Stimulated activated CD4-positive, alpha-beta T cell treated with anti-CD3 and anti-CD28 coated beads, TNF-alpha, amount 100 ng/mL, for 1 hour (primary cell): Measurements from ENCODE around the gene CD59.
"Not testable (repeated sequence)": the region's sequence is repeated elsewhere in the genome, so short reads cannot be mapped to it uniquely, and the experiment has no call there.

Experiments
- DNase-seq, 3 donors: peaks; one replicate each; pipeline ENCODE4 v3.0.0-alpha.2; 2020; ENCODE audit warnings: low read depth in 3 of 3, low spot score in 1 of 3

Gene CD59

DNA sequence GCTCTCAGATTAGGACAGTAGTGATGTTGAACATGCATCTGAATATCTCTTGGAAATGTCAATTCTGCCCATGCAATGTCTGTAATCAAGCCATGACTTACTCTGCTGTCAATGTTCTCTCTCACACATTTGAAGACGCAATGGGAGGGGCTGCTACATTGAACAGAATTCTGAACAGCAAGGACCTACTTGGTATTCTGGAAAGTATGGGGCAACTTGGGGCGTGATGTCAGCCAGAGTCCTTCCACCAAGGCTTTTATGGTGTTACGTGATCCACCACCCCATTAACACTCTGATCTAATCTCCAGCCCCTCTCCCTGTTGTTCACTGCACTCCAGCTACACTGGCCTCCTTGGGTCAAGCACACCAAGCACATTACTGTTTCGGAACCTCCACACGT lies 7.1 kb upstream of the CD59 start:
- no peak for DNase-seq

DNA sequence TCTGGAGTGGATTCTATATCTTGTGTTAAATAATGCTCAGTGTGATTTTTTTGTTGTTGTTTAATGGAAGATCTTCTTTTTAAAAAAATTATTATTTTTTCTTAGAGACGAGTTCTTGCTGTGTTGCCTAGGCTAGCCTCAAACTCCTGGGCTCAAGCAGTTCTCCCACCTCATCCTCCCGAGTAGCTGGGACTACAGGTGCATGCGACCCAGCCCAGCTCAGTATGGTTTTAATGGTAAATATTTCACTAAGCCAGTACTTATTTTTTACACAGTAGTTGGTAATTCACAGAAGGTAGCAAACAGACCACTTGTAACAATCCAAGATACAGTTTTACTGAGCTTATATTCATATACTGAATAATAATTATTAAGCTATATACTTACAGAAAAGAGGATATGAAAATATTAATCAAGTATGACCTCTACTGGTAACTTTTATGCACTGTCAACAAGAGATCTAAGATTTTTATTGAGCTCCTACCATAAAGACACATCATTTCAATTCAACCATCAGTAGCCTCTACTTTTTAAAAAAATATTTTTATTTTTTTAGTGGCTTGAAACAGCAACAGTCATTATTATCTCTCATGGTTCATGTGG lies 6.1 kb upstream of the CD59 start:
- no peak for DNase-seq

DNA sequence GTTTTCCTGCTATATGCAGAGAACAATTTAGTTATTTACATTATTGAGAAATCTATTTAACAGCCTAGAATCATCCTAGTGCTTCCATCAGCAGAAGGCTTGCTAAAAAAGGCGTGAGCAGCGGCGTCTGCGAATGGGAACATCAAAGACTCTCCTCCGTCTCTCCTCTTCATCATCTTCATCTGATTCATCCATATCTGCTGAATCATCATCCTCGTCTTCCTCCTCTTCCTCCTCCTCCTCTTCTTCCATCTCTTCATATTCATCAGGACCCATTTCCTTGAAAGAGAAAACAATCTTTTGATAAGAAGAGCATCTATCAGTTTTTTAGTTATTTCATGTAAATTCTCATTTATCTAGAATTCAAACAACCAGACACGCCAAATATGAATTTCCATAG lies 5.6 kb upstream of the CD59 start:
- no peak for DNase-seq

DNA sequence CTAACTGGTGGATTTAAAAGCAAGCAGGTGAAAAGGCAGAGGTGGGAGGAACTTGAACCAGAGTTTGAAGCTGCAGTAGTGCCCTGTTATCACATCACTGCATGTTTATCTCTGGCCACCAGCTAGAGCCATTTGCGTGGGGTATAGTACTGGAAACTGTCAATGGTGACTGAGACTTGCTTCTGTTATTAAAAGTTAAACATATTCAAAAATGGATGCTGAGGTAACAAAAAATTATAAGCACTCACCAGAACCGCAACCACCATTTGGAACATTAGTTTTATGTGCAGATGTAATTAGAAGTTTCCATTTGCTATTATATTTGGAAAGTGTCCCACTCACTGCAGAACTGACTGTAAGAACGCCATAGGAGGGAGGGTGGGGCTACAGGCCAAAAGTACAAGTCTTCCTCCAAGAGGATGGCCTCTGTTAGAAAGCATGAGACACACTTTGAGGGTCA lies 1.2 kb upstream of the CD59 start:
- DNase-seq = no peak

DNA sequence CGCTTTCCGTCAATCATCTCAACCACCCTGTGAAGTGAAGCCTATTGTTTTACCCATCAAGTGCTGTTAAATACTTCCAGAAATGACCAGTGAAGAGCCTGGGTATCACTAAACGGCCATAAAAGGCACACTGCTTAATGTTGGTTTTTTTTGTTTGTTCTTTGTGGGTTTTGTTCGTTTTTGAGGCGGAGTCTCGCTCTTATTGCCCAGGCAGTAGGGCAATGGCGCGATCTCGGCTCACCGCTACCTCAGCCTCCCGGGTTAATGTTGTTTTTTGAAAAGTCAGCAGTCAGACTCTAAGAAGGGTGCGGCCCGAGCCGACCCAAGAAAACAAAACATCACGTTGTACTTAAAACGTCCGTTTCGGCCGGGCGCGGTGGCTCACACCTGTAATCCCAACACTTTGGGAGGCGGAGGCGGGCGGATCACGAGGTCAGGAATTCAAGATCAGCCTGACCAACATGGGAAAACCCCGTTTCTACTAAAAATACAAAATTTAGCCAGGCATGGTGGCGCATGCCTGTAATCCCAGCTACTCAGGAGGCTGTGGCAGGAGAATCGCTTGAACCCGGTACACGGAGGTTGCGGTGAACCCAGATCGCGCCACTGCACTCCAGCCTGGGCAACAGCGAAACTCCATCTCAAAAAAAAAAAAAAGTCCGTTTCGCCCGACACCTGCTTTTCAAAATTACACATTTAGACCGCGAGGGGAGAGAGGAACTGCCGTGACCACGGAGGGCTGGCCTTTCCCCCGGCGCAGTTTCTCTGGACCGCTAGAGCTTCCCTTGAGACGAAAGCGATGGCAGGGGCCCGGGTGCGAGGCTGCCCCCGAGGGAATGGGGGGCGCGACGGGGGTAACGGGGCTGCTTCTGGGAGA lies 714 bp downstream of the CD59 start:
- peak in 1 of 3 donors; percentile 16 for DNase-seq

DNA sequence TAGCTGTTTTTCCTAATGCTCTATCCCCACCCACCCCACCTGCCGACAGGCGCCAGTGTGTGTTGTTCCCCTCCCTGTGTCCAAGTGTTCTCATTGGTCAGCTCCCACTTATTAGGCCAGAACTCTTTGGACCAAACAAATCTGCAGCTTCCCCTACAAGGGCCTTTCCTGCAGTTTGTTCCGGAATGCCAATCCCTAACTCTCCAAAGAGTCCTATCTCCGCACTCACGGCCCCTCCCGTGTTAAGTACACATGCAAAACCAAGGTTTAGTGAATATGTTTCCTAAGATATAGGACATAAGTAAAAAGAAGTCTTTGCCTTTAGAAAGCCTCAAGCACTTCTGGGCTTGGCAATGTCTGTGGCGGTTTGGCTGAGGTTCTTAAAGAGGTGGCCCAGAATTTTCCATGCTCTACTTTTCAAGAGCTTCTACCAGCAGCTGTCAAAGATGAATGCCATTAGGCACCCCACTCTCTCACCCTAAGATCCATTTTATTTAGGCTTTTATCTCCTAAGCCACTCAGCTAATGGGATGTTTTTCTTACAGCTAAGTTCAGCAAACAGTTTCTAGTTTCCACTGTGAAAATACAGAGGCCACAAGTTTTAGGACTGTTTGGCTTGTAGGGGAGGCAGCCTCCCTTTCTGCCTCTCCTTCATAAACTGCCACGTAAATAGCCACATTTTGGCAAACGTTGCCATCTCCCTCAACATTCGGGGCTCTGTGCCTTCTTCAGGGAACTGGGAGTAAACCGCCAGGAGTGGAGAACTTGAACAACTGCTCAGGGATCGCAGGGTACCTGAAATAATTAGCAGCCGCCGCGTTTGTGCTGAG lies 1.6 kb downstream of the CD59 start:
- no peak for DNase-seq

DNA sequence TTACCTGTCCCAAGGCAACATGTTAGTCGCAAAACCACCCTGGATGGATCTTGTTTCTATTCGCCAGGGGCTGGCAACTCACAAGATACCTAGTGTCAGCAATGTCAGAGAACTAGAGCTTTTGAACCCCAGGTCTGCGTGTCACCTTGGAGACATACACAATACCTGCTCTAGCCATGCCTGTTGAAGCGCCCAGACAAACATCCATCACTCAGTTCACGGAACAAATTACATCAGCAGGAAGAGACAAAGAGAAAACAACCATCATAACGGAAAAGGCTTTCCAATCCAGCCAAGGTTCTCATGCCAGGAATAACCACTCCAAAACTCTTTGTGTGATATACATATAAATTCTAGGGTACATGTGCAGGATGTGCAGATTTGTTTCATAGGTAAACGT lies 2.2 kb downstream of the CD59 start:
- DNase-seq = no peak

DNA sequence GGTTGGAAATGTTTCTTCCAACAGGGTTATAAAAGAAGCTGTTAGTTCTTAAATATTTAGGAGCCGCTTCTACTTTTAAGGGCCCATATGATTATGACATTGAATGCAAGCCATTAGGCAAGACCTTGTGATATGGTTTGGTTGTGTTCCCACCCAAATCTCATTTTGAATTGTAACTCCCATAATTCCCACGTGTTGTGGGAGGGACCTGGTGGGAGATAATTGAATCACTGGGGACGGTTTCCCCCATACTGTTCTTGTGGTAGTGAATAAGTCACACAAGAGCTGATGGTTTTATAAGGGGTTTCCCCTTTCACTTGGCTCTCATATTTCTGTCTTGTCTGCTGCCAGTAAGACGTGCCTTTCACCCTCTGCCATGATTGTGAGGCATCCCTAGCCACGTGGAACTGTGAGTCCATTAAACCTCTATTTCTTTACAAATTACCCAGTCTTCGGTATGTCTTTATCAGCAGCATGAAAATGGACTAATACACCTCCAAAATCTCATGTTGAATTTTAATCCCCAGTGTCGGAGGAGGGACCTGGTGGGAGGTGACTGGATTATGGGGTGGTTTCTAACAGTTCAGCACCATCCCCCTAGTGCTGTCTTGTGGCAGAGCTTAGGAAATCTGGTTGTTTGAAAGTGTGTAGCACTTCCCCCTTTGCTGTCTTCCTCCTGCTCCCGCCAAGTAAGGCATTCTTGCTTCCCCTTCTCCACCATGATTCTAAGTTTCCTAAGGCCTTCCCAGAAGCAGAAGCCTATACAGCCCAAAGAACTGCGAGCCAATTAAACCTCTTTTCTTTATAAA lies 4.3 kb downstream of the CD59 start:
- no peak for DNase-seq

DNA sequence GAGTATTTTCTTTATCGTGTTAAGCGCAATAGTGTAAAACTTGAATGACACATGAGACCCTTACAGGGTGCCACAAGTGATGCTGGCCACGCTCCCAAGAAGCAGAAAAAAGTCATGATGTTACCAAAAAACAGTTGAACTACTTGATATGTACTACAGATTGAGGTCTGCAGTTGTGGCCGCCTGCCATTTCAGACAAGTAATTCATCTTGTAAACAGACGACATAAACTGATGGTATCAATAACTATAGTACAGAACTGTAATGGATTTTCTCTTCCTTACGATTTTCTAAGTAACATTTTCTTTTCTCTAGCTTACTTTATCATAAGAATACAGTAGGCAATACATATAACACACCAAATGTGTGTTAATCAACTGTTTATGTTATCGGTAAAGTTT lies 5.5 kb downstream of the CD59 start:
- no peak for DNase-seq

DNA sequence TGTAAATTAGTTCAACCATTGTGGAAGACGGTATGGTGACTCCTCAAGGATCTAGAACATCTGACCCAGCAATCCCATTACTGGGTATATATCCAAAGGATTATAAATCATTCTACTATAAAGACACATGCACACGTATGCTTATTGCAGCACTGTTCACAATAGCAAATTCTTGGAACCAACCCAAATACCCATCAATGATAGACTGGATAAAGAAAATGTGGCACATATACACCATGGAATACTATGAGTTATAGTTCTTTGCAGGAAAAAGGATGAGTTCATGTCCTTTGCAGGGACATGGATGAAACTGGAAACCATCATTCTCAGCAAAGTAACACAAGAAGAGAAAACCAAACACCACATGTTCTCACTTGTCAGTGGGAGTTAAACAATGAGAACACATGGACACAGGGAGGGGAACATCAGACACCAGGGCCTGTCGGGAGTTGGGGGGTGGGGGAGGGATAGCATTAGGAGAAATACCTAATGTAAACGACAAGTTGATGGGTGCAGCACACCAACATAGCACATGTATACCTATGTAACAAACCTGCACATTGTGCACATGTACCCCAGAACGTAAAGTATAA lies 7.1 kb downstream of the CD59 start:
- DNase-seq = not testable (repeated sequence)

DNA sequence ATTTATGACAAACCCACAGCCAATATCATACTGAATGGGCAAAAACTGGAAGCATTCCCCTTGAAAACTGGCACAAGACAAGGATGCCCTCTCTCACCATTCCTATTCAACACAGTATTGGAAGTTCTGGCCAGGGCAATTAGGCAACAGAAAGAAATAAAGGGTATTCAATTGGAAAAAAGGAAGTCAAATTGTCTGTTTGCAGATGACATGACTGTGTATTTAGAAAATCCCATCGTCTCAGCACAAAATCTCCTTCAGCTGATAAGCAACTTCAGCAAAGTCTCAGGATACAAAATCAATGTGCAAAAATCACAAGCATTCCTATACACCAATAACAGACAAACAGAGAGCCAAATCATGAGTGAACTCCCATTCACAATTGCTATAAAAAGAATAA lies 8.7 kb downstream of the CD59 start:
- not testable (repeated sequence) for DNase-seq

DNA sequence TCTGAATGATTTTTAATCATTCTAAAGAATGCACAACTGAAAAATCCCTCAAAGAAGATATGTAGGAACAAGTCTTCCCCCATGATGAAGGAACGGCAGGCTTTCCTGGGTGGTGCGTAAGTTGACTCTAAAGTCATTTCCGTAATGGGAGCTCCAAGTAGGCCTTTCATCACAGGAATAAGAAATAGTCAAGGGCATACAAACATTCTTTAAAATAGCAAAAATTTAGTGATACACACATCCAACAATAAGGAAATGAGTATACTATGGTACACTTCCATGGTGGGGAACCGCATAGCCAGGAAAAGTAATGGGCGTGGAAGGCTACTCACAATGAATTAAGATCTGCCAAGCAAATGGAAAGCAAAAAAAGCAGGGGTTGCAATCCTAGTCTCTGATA lies 10.7 kb downstream of the CD59 start:
- DNase-seq = no peak

DNA sequence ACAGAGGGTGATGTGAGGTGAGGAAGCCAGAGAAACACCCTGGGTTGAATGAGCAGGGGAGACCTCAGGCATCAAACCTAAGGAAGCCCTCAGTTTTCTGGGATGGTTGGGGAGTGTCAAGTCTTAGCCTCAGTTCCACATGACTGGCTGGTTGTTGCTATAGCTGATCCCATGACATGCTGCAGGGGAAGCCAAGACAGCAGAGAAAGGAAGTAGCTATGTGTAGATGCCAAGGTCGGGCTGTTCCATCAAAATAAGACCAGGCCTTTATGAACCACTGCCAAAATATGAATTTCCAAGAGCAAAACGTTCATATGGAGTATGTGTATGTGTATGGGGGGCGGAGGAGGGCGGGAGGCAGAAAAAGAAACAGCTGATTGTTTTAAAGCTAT lies 11.6 kb downstream of the CD59 start:
- no peak for DNase-seq

DNA sequence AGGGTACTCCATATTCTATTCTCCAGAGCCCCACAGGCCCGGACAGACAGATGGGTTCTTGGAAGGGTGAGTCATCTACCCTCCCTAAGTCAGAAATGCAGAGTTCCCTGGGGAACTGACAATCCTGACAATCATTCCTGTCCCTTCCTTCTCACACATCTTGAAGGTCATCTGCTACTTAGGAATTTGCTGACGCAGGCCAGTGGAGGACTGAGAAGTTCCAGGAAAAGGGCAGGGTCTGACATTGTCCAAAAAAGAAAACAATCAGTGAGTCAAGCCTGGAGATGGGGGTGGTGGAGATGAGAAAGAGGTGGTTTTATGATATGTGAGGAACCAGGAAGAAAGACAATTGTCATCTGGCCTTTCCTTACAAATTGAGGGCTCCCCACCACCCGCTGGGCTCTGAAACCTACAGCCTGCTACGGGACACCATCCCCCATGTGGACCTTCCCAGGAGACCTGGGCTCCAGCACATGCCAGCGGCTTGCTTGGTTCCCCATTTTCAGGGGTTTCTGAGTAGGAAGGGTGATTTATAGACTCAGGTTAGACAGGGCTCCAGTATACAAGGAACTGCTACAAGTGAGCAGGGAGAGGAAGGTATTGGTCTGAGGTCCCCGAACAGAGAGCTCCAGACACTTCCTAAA lies 12.9 kb downstream of the CD59 start:
- no peak for DNase-seq

DNA sequence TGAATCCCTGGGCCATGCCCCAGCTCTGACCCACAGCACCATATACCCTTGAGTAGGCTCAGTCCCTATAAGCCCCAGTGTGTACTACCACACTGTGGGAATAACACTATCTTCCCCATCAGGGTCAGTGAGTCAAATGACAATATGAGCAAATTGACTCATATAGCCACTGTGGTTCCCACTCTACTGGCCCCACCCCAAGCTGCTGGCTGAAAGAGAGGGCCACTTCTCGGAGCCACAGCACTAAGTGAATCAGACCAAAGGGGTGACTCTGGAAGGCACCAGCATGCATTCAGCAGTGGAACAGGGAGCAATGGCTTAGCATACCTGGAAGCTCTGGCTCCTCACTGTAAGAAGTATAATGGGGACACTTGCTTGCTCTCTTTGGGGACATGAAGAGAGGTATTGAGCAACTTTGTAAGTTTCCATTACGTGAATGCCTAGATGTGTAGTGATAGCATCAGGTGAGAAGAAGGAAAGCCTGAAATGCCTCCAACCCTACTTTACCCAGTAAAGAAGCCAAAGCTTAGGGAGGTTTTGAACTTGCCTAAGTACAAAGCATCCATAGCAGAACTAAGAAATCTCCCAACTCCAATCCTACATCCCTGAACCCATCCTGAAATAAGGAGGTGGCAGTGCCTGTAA lies 13.5 kb downstream of the CD59 start:
- DNase-seq = no peak

DNA sequence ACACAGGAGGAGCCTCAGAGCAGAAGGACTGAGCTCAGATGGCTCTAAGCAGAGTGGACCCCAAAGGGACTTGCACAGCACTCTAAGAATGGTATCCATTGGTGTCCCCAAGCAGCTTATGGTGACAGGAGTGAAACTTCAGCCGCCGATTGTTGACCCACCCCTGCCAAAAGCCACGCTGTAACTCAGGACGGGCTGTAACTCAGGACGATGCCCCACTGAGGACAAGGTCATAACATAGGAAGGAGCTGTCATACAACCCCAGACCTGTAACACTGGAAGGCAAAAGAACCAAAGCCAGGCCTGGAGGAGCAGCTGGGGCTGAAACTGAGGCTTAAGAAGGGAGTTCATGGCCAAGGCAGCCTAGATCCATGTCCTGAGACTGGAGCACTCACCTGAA lies 14.2 kb downstream of the CD59 start:
- no peak for DNase-seq

DNA sequence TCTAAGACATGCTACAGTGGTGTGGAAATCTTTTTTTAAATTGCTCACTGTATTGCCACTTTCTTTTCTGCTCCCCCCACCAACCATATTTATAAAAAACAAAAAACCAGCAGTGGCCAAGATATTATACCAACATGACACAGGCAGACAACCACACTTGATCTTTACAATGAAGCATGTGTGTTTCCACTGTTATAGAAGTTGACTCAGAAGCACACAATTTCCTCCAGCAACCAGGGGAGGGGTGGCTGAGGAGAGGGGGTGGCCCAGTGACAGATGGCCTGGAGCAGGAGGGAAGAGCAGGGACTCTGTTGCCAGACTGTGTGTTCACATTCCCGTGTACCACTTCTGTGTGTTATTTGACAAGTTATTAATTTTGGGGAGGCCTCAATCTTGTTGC lies 14.8 kb downstream of the CD59 start:
- DNase-seq = no peak

DNA sequence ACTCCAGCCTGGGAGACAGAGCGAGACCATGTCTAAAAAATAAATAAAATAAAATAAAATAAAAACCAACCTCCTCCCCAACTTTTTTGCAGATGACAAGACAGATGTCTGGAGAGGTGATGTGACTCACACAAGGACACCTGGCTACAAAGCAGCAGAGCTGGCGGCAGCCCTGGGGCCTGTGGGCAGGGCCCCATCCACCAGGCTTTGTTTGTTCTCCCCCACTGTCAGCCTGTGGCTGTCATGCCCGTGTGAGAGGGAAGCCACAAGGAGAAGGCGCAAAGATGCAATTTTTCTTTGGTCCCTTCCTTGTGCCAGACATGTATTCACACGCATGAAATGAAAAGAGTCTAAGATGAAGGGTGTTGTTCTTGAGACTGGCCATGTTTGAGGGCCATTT lies 16.6 kb downstream of the CD59 start:
- no peak for DNase-seq

DNA sequence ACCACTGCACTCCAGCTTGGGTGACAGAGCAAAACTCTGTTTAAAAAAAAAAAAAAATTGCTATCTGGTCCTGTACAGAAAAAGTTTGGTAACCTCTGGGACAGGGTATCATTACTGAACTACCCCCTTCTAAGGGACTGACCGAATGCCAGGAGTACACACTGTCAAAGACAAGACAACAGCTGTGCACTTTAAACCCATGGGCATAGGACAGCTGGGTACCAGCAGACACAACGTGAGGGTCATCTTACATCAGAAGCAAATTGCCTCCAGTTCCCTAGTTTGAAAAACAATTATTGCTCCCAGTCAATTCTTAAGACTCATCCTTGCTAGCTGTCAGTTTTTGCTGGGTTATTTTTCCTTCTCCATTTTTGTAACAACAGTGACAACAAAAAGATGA lies 17.8 kb downstream of the CD59 start:
- DNase-seq = no peak

DNA sequence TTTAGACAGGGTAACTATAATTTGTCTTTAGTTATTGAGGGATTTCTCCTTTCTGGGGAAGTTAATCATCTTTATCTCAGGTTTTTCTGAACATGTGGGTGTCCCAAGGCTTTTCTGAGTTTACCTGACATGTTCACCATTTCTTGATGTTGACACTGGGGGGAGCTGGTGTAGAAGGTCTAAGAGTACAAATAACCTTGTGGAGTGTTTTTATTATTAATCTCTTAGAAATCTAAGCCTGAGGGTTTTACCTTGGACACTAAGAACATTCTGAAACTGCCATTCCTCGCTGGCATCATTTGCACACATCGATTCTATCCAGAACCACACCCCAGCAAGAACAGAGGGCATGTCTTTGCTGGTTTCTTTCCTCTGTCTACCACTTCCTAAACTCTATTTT lies 20.0 kb downstream of the CD59 start:
- DNase-seq = no peak
